K562 (cell line): ENCODE results near the gene BICDL1.

Experiments
- CTCF ChIP-seq, 3 experiments: IDR thresholded peaks in 2 of 3; conservative IDR thresholded peaks in 1 of 3; 2 replicates each; pipeline ENCODE4 v1.5.1; 2011 to 2012; ENCODE audit warnings: low read length in 3 of 3, mild to moderate bottlenecking in 3 of 3, control low read depth in 2 of 3, improper control_type of control experiment in 1 of 3, inconsistent platforms in 1 of 3, low read depth in 1 of 3, mixed read lengths in 1 of 3, moderate library complexity in 1 of 3; ENCODE audit not compliant: insufficient read depth in 2 of 3
- ELF1 ChIP-seq: fragments of 200-800 bp; sonication (Bioruptor generic); IDR thresholded peaks from 2 replicates; pipeline ENCODE4 v1.6.1; 2016; ENCODE audit warnings: missing genetic modification characterization, missing compliant biosample characterization
- GABPA ChIP-seq: fragments of 200-800 bp; sonication (Bioruptor generic); conservative IDR thresholded peaks from 2 replicates; pipeline ENCODE4 v1.6.1; 2016; ENCODE audit warnings: low read depth, missing genetic modification characterization, missing compliant biosample characterization
- MAFK ChIP-seq: IDR thresholded peaks from 2 replicates; pipeline ENCODE4 v1.6.1; 2011; ENCODE audit warnings: low read length, improper control_type of control experiment
- PCBP2 ChIP-seq: fragments of 200-400 bp; formaldehyde crosslinking; IDR thresholded peaks from 2 replicates; pipeline ENCODE4 v1.6.1; 2018; ENCODE audit warnings: low read length, low read depth, mild to moderate bottlenecking, moderate library complexity; ENCODE audit not compliant: poor library complexity, severe bottlenecking
- RBM15 ChIP-seq: fragments of 200-400 bp; formaldehyde crosslinking; IDR thresholded peaks from 2 replicates; pipeline ENCODE4 v1.6.1; 2018; ENCODE audit warnings: mild to moderate bottlenecking, low read length, moderate library complexity; ENCODE audit not compliant: insufficient read depth
- SP2 ChIP-seq: IDR thresholded peaks from 2 replicates; pipeline ENCODE4 v1.6.1; 2011; ENCODE audit warnings: mild to moderate bottlenecking, low read depth, low read length, moderate library complexity; ENCODE audit not compliant: poor library complexity, severe bottlenecking; ENCODE audit errors: extremely low read depth
- SRF ChIP-seq, 2 experiments: fragments of 250-450, 450-650 bp in 1 of 2; sonication (Bioruptor Pico) in 1 of 2; sonication (generic) in 1 of 2; formaldehyde crosslinking; IDR thresholded peaks; 2 replicates each; pipeline versions ENCODE4 v1.5.0 to v1.5.1; 2020 to 2022; ENCODE audit warnings: mild to moderate bottlenecking in 1 of 2, missing genetic modification reagents in 1 of 2
- TCF7 ChIP-seq: sonication (generic); IDR thresholded peaks from 2 replicates; pipeline ENCODE4 v1.6.1; 2016; ENCODE audit warnings: antibody characterized with exemption, borderline replicate concordance
- ZNF124 ChIP-seq: sonication (generic); formaldehyde crosslinking; IDR thresholded peaks from 2 replicates; pipeline ENCODE4 v1.8.1; 2022; ENCODE audit warnings: missing genetic modification reagents
- ZNF239 ChIP-seq: fragments of 250-450 bp; sonication (Bioruptor Pico); IDR thresholded peaks from 2 replicates; pipeline ENCODE4 v1.4.0; 2020; ENCODE audit warnings: mild to moderate bottlenecking
- ZNF609 ChIP-seq: sonication (generic); formaldehyde crosslinking; IDR thresholded peaks from 2 replicates; pipeline ENCODE4 v1.8.1; 2023; ENCODE audit warnings: missing genetic modification reagents, mild to moderate bottlenecking, borderline replicate concordance

- no peak for TF ChIP-seq ZNF124 (CRISPR knock-in tag)
- TF ChIP-seq GABPA = no peak
- no peak for TF ChIP-seq SRF (CRISPR knock-in tag; IDR thresholded peaks at IDR 0.05)
- TF ChIP-seq PCBP2 = no peak
- TF ChIP-seq RBM15 = no peak
- no peak for TF ChIP-seq MAFK
- no peak for TF ChIP-seq CTCF (IDR thresholded peaks at IDR 0.05 in 2 of 3, conservative IDR thresholded peaks at IDR 0.05 in 1 of 3; ENCODE audit: insufficient read depth in 2 of 3, low read depth in 1 of 3, low read length in 3 of 3)
- no peak for TF ChIP-seq ELF1 (tag)
- TF ChIP-seq TCF7 = no peak
- TF ChIP-seq ZNF609 = no peak
- TF ChIP-seq ZNF239 (CRISPR knock-in tag) = no peak
- no peak for TF ChIP-seq SP2
Measured at GRCh38 chr12:119949594-119949993, 39.4 kb upstream of the BICDL1 start.
